ENCODE results near the gene MGAT4C. TPM values are rescaled to one million over a fixed set of nuclear protein-coding genes. Genes with fewer than 3 reads are reported as not detected.

Gene MGAT4C
- total RNA-seq, 1 donor from 2014 or later, result 1.2 TPM

DNA sequence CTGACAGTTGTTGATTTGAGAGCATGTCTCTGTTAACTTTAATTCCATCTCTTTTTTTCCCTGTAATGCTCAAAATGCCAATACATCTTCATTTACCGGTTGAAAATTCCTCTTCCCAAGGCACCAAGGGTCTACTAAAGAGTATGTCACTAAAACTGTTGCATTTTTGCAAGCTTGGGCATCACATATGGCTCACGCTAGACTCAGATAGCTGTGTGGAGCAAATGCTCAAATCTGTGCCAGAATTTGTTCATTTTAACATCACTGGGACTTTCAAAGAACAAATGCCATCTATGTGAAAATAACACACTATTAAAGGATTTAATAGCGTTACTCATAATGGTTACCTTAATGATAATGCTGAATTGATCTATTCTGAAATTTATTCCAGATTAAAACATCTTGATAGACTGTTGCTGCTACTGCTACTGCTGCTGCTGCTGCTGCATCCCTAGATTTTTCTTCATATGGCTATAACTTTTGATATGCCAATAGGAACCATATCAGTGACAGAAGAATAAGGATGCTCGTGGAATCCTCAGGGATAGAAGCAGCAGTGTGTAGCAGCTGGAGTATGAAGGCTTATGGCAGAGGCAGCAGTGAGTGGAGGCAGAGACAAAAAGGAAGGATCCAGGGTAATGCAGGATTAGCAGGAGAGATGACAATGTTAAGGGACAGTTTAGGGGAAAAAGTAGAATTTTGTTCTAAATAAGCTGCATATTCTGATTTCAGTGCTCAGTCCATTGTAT is 57.3 kb downstream of the MGAT4C start:
- no peaks in the 10 kb centered on the region for H3K9me3 Mint-ChIP-seq (ENCODE audit: unreplicated experiment)
- Histone ChIP-seq H3K36me3 (ENCODE audit: insufficient read depth, low read length) (no peaks in the 10 kb centered on the region), H3K9me3 (ENCODE audit: insufficient read depth, low read depth, low read length) (no peaks in the 10 kb centered on the region), H3K4me1 (ENCODE audit: insufficient read depth, low read length) (no peaks in the 10 kb centered on the region), H3K27me3 (ENCODE audit: insufficient read depth, low read length) (no peaks in the 10 kb centered on the region), H3K4me2 (ENCODE audit: low read length) (no peak overlapping the region), H4K20me1 (ENCODE audit: insufficient read depth, low read length) (no peaks in the 10 kb centered on the region), H2AFZ (ENCODE audit: low read depth, low read length) (no peak overlapping the region), H3K27ac (ENCODE audit: low read depth, low read length) (no peak overlapping the region), H3K9ac (ENCODE audit: low read length) (no peak overlapping the region), H3K79me2 (ENCODE audit: insufficient read depth, low read length) (no peaks in the 10 kb centered on the region), H3K4me3 (ENCODE audit: insufficient read depth, low read depth, low read length) (no peak overlapping the region)
- H3K4me3 Mint-ChIP-seq (ENCODE audit: unreplicated experiment), result no peak overlapping the region
- H3K36me3 Mint-ChIP-seq (ENCODE audit: low read depth, unreplicated experiment), result no peaks in the 10 kb centered on the region
- no peak for DNase-seq (ENCODE audit: low read depth)
- H3K27me3 Mint-ChIP-seq (ENCODE audit: low read depth, unreplicated experiment), result no peaks in the 10 kb centered on the region
- TF ChIP-seq, protein P1, sequence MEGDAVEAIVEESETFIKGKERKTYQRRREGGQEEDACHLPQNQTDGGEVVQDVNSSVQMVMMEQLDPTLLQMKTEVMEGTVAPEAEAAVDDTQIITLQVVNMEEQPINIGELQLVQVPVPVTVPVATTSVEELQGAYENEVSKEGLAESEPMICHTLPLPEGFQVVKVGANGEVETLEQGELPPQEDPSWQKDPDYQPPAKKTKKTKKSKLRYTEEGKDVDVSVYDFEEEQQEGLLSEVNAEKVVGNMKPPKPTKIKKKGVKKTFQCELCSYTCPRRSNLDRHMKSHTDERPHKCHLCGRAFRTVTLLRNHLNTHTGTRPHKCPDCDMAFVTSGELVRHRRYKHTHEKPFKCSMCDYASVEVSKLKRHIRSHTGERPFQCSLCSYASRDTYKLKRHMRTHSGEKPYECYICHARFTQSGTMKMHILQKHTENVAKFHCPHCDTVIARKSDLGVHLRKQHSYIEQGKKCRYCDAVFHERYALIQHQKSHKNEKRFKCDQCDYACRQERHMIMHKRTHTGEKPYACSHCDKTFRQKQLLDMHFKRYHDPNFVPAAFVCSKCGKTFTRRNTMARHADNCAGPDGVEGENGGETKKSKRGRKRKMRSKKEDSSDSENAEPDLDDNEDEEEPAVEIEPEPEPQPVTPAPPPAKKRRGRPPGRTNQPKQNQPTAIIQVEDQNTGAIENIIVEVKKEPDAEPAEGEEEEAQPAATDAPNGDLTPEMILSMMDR (IDR thresholded peaks at IDR 0.05; ENCODE audit: insufficient read depth, low read depth, low read length), result no peak
- no peak for TF ChIP-seq EZH2 (IDR thresholded peaks at IDR 0.05; ENCODE audit: insufficient read depth, low read length)
- FAIRE-seq, result no peak
- H3K27ac Mint-ChIP-seq (ENCODE audit: unreplicated experiment), result no peak overlapping the region
- peaks cover 1% of the 10 kb centered on the region for H3K4me1 Mint-ChIP-seq (ENCODE audit: low read depth, unreplicated experiment)

DNA sequence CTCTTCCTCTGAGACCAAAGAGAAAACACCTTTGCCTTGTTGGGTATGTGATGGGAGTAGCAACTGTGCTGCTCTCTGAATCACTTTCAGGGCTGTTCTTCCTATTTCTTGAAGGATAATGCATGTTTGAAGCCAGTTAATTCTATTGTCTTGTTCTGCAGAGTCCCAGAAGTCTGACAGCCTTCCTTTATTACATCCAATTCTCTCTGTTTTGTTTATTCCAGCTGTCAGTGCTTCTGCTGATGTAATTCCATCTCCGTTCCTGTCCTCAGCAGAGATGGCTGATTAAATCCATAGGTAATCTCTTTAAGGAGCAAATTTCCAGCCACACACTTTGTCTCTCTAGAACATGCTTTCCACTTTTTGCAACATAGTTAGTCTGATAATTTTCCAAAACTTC is 59.7 kb downstream of the MGAT4C start:
- no peak for DNase-seq (ENCODE audit: low read depth)
- Histone ChIP-seq H3K79me2 (ENCODE audit: insufficient read depth, low read length) (no peaks in the 10 kb centered on the region), H3K4me2 (ENCODE audit: low read length) (no peak overlapping the region), H3K4me1 (ENCODE audit: insufficient read depth, low read length) (no peaks in the 10 kb centered on the region), H4K20me1 (ENCODE audit: insufficient read depth, low read length) (no peaks in the 10 kb centered on the region), H3K4me3 (ENCODE audit: insufficient read depth, low read depth, low read length) (no peak overlapping the region), H3K27me3 (ENCODE audit: insufficient read depth, low read length) (no peaks in the 10 kb centered on the region), H3K36me3 (ENCODE audit: insufficient read depth, low read length) (no peaks in the 10 kb centered on the region), H3K27ac (ENCODE audit: low read depth, low read length) (no peak overlapping the region), H3K9me3 (ENCODE audit: insufficient read depth, low read depth, low read length) (no peaks in the 10 kb centered on the region), H2AFZ (ENCODE audit: low read depth, low read length) (no peak overlapping the region), H3K9ac (ENCODE audit: low read length) (no peak overlapping the region)
- no peak overlapping the region for H3K27ac Mint-ChIP-seq (ENCODE audit: unreplicated experiment)
- TF ChIP-seq, protein P1 (IDR thresholded peaks at IDR 0.05; ENCODE audit: insufficient read depth, low read depth, low read length), result no peak
- no peak for TF ChIP-seq EZH2 (IDR thresholded peaks at IDR 0.05; ENCODE audit: insufficient read depth, low read length)
- H3K4me3 Mint-ChIP-seq (ENCODE audit: unreplicated experiment), result no peak overlapping the region
- FAIRE-seq, result no peak
- H3K36me3 Mint-ChIP-seq (ENCODE audit: low read depth, unreplicated experiment), result no peaks in the 10 kb centered on the region
- no peaks in the 10 kb centered on the region for H3K9me3 Mint-ChIP-seq (ENCODE audit: unreplicated experiment)
- peaks cover 3% of the 10 kb centered on the region for H3K4me1 Mint-ChIP-seq (ENCODE audit: low read depth, unreplicated experiment)
- H3K27me3 Mint-ChIP-seq (ENCODE audit: low read depth, unreplicated experiment), result no peaks in the 10 kb centered on the region

DNA sequence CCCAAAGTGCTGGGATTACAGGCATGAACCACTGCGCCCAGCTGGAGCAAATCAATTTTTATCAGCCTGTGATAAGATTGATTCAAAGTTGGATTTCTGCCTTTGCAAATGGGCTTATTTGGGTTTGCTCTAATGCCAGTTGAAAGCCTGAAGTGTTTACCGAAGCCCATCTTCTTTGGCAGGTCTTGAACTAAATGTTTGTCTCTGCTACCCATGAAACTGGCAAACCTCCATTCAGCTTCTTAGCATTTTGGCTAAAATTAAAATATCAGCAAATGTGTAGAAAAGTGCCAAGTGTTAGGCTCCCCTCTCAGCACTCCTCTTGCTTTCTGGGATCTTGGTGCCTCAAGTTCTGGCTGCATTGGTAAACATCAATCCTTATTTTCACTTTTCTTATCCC is 61.5 kb downstream of the MGAT4C start:
- peaks cover 3% of the 10 kb centered on the region for H3K4me1 Mint-ChIP-seq (ENCODE audit: low read depth, unreplicated experiment)
- H3K9ac ChIP-seq (ENCODE audit: low read length), result no peak overlapping the region
- no peaks in the 10 kb centered on the region for H3K36me3 ChIP-seq (ENCODE audit: insufficient read depth, low read length)
- H3K27ac Mint-ChIP-seq (ENCODE audit: unreplicated experiment), result no peak overlapping the region
- H2AFZ ChIP-seq (ENCODE audit: low read depth, low read length), result no peak overlapping the region
- DNase-seq (ENCODE audit: low read depth) (no peak), FAIRE-seq (no peak)
- no peaks in the 10 kb centered on the region for H3K27me3 ChIP-seq (ENCODE audit: insufficient read depth, low read length)
- no peak for TF ChIP-seq EZH2 (IDR thresholded peaks at IDR 0.05; ENCODE audit: insufficient read depth, low read length)
- TF ChIP-seq, protein P1 (IDR thresholded peaks at IDR 0.05; ENCODE audit: insufficient read depth, low read depth, low read length), result no peak
- no peaks in the 10 kb centered on the region for H3K79me2 ChIP-seq (ENCODE audit: insufficient read depth, low read length)
- H3K9me3 Mint-ChIP-seq (ENCODE audit: unreplicated experiment), result no peaks in the 10 kb centered on the region
- no peaks in the 10 kb centered on the region for H4K20me1 ChIP-seq (ENCODE audit: insufficient read depth, low read length)
- no peak overlapping the region for H3K4me3 Mint-ChIP-seq (ENCODE audit: unreplicated experiment)
- H3K27me3 Mint-ChIP-seq (ENCODE audit: low read depth, unreplicated experiment), result no peaks in the 10 kb centered on the region
- no peaks in the 10 kb centered on the region for H3K9me3 ChIP-seq (ENCODE audit: insufficient read depth, low read depth, low read length)
- H3K4me2 ChIP-seq (ENCODE audit: low read length), result no peak overlapping the region
- H3K4me3 ChIP-seq (ENCODE audit: insufficient read depth, low read depth, low read length), result no peak overlapping the region
- H3K27ac ChIP-seq (ENCODE audit: low read depth, low read length), result no peak overlapping the region
- H3K4me1 ChIP-seq (ENCODE audit: insufficient read depth, low read length), result no peaks in the 10 kb centered on the region
- no peaks in the 10 kb centered on the region for H3K36me3 Mint-ChIP-seq (ENCODE audit: low read depth, unreplicated experiment)

Data from astrocyte (in vitro differentiated cells and primary cell).